Measurements from ENCODE around the gene SHOX. TPM values are rescaled to one million over a fixed set of nuclear protein-coding genes. Genes with fewer than 3 reads are reported as not detected.

The SHOX gene
- total RNA-seq, 1 experiment from 2014 or later, result 0.24 TPM

DNA sequence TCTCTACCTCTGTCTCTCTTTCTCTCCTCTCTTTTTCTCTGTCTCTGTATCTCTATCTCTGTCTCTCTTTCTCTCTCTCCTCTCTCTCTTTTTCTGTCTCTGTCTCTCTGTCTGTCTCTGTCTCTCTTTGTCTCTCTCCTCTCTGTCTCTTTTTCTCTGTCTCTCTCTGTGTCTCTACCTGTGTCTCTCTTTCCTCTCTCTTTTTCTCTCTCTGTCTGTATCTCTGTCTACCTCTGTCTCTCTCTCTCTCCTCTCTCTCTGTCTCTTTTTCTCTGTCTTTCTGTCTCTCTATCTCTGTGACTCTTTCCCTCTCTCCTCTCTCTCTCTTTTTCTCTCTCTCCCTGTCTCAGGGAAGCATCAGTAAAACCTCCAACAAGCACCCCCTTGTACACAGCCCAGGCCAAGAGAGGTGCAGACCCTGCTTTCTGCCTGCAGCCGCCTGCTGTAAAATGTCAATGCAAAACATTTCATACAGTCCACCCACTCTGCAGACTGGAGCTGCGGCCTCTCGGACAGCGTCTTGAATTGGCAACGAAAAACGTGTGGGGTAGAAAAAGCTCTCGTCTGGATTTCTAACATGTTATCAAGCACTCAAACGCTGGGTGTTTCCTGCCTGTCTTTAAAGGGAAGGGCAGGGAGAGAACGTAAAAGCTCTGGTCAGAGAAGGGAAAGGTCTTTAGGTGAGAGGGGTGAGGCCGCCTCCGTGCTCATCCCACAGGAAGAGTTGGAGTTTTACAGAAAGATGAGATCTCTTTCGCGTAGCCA, 3.7 kb upstream of the SHOX start:
- DNase-seq, result no peak
- Histone ChIP-seq H3K9me3 (ENCODE audit: control insufficient read depth, low read depth, low read length) (no peaks in the 10 kb centered on the region), H3K4me1 (ENCODE audit: insufficient read depth, low read length) (0 out of 2 replicates have a peak, but pooled peaks cover 2% of the 10 kb centered on the region), H4K8ac (replicated peaks; ENCODE audit: insufficient read length, low read depth, low read length) (no peak overlapping the region), H2BK5ac (ENCODE audit: insufficient read length, low read length) (no peak overlapping the region), H2AFZ (ENCODE audit: low read length) (no peak overlapping the region), H3K18ac (ENCODE audit: insufficient read length, low read depth, low read length) (no peak overlapping the region), H3K14ac (ENCODE audit: insufficient read depth, low read length) (no peak overlapping the region), H2BK15ac (ENCODE audit: low read depth, low read length) (no peak overlapping the region), H3K27ac (ENCODE audit: insufficient read length, low read depth, low read length) (no peak overlapping the region), H3T11ph (ENCODE audit: low read length) (no peak overlapping the region), H4K91ac (ENCODE audit: insufficient read length, low read depth, low read length) (no peak overlapping the region), H3K79me2 (ENCODE audit: insufficient read depth, low read length) (no peaks in the 10 kb centered on the region), H4K20me1 (ENCODE audit: control insufficient read depth, insufficient read depth, insufficient read length) (no peaks in the 10 kb centered on the region), H3K4me2 (ENCODE audit: insufficient read depth, insufficient read length, low read length) (no peak overlapping the region), H3K56ac (ENCODE audit: insufficient read length, low read depth, low read length) (no peak overlapping the region), H2AK5ac (ENCODE audit: insufficient read length, low read length) (no peak overlapping the region), H2BK12ac (ENCODE audit: insufficient read length, low read depth, low read length) (no peak overlapping the region), H3K27me3 (ENCODE audit: insufficient read depth, low read length) (peaks cover 88% of the 10 kb centered on the region), H3K4ac (ENCODE audit: low read depth, low read length) (no peak overlapping the region), H3K9ac (ENCODE audit: extremely low read depth, insufficient read length, low read length) (no peak overlapping the region), H2BK120ac (ENCODE audit: low read depth, low read length, poor library complexity, severe bottlenecking) (no peak overlapping the region), H2BK20ac (ENCODE audit: low read depth, low read length, poor library complexity, severe bottlenecking) (no peak overlapping the region), H3K23ac (ENCODE audit: insufficient read length, low read depth, low read length) (no peak overlapping the region), H3K79me1 (ENCODE audit: insufficient read depth, low read depth, low read length, poor library complexity, severe bottlenecking) (no peaks in the 10 kb centered on the region), H4K5ac (ENCODE audit: insufficient read length, low read depth, low read length) (no peak overlapping the region), H3K23me2 (ENCODE audit: insufficient read length, low read depth, low read length, poor library complexity, severe bottlenecking) (peaks cover 19% of the 10 kb centered on the region)
- peaks cover 14 to 20% of the 10 kb centered on the region in 2 experiments for H3K9me3 Mint-ChIP-seq
- WGBS (ENCODE audit: extremely low coverage, insufficient read length, low lambda C conversion rate), result no CpG with 5 or more reads among the region's 13 CpGs
- H3K4me1 Mint-ChIP-seq, result peaks cover 30 to 55% of the 10 kb centered on the region in 2 experiments
- no peak overlapping the region for H3K27ac Mint-ChIP-seq
- H3K4me3 Mint-ChIP-seq, result peak overlapping the region in 1 of 2 experiments; percentile 49; a peak in 2 of 5 replicates
- H3K27me3 Mint-ChIP-seq (ENCODE audit: low read depth), result peaks cover 99% of the 10 kb centered on the region
- peaks cover 0 to 6% (median 6%) of the 10 kb centered on the region in 3 experiments; a peak in 4 of 7 replicates for H3K36me3 Mint-ChIP-seq (ENCODE audit: insufficient read depth in 1 of 3, low read depth in 3 of 3)
- no peak for TF ChIP-seq CTCF (conservative IDR thresholded peaks at IDR 0.05)
